ENCODE data around the gene KLHDC7A.

Gene KLHDC7A

DNA sequence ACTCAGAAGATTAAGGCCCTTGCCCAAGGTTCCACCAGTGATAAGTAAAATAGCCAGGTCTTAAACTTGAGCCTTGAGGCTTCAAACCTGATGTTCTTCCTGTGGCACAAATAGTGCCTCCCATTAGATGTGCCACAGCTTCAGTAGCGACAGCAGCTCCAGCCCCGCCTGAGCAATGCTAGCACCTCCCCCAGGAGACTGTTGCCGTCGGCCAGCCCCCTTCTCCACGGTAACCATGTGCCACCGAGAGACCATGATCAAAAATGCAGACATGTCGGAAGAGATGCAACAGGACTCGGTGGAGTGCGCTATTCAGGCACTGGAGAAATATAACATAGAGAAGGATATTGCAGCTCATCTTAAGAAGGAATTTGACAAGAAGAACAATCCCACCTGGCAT, 32.2 kb downstream of the KLHDC7A start:
- no peaks in the 10 kb centered on the region for H3K79me2 ChIP-seq
- H3K36me3 ChIP-seq (ENCODE audit: control insufficient read depth, insufficient read depth, low read length) = no peaks in the 10 kb centered on the region
- H2AFZ ChIP-seq = no peak overlapping the region
- no peaks in the 10 kb centered on the region for H3K4me1 ChIP-seq
- no peak overlapping the region for H3K27ac ChIP-seq
- no peak overlapping the region for H3K9ac ChIP-seq
- TF ChIP-seq, protein P1, sequence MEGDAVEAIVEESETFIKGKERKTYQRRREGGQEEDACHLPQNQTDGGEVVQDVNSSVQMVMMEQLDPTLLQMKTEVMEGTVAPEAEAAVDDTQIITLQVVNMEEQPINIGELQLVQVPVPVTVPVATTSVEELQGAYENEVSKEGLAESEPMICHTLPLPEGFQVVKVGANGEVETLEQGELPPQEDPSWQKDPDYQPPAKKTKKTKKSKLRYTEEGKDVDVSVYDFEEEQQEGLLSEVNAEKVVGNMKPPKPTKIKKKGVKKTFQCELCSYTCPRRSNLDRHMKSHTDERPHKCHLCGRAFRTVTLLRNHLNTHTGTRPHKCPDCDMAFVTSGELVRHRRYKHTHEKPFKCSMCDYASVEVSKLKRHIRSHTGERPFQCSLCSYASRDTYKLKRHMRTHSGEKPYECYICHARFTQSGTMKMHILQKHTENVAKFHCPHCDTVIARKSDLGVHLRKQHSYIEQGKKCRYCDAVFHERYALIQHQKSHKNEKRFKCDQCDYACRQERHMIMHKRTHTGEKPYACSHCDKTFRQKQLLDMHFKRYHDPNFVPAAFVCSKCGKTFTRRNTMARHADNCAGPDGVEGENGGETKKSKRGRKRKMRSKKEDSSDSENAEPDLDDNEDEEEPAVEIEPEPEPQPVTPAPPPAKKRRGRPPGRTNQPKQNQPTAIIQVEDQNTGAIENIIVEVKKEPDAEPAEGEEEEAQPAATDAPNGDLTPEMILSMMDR (IDR thresholded peaks at IDR 0.05) = no peak
- no peak overlapping the region for H3K4me2 ChIP-seq (ENCODE audit: low read length)
- H3K4me3 ChIP-seq (ENCODE audit: low read depth, low read length) = no peak overlapping the region
- no peaks in the 10 kb centered on the region for H3K27me3 ChIP-seq (ENCODE audit: control insufficient read depth, insufficient read depth, low read length)
- H3K9me3 ChIP-seq (ENCODE audit: control insufficient read depth, low read length) = no peaks in the 10 kb centered on the region

DNA sequence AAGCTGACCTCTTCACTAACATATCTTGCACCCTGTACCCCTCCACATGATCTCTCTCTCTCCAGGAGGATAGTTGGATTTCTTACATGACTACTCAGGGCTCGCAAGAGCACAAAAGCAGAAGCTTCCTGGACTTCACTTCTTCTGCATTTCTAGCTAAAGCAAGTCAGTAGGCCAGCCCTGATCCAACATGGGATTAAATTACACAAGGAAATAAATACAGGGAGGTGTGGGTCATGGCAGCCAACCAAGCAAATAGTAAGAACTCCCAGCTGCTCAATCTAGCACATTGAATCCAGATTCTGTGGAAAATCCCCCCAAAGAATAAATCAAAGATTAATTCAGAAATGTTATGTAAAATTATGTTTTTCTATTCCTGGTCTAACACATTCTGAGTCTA, 33.3 kb downstream of the KLHDC7A start:
- TF ChIP-seq, protein P1 (IDR thresholded peaks at IDR 0.05) = no peak
- H3K36me3 ChIP-seq (ENCODE audit: control insufficient read depth, insufficient read depth, low read length) = no peaks in the 10 kb centered on the region
- H3K4me1 ChIP-seq = no peaks in the 10 kb centered on the region

DNA sequence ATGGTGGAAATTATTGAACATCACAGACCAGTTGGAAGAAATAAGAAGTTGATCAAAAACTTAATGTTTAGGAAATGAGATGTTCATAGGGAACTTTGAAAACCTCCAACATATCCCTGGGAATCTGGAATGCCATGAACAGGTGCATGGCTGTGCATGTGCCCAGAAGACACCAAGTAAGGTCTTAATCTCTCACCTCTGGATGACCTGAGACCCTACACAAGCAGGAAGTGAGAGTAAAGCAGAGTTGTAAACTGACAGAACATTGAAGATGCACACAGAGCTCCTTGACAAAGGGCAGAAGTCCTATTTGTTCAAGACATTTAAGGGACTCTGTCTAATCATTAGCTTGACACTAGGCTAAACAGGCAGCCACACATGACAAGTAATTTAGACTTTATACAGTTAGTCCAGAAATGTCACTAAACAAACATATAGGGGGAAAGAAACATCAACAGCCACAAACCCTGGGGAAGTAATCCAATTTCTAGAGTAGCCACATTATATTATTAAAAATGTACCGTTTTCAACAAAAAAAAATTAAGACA, 34.5 kb downstream of the KLHDC7A start:
- Histone ChIP-seq H3K9ac (no peak overlapping the region), H3K4me3 (ENCODE audit: low read depth, low read length) (no peak overlapping the region), H3K36me3 (ENCODE audit: control insufficient read depth, insufficient read depth, low read length) (no peaks in the 10 kb centered on the region), H2AFZ (no peak overlapping the region), H3K9me3 (ENCODE audit: control insufficient read depth, low read length) (no peaks in the 10 kb centered on the region), H3K27ac (no peak overlapping the region), H3K79me2 (no peaks in the 10 kb centered on the region), H3K4me1 (no peaks in the 10 kb centered on the region), H3K27me3 (ENCODE audit: control insufficient read depth, insufficient read depth, low read length) (no peaks in the 10 kb centered on the region), H3K4me2 (ENCODE audit: low read length) (no peak overlapping the region)
- TF ChIP-seq, protein P1 (IDR thresholded peaks at IDR 0.05) = no peak

More for the DNA sequence above, 33.3 kb downstream of the KLHDC7A start:
- Histone ChIP-seq H3K27ac (no peak overlapping the region), H2AFZ (no peak overlapping the region), H3K79me2 (no peaks in the 10 kb centered on the region), H3K27me3 (ENCODE audit: control insufficient read depth, insufficient read depth, low read length) (no peaks in the 10 kb centered on the region), H3K9me3 (ENCODE audit: control insufficient read depth, low read length) (no peaks in the 10 kb centered on the region), H3K4me2 (ENCODE audit: low read length) (no peak overlapping the region), H3K9ac (no peak overlapping the region), H3K4me3 (ENCODE audit: low read depth, low read length) (no peak overlapping the region)

DNA sequence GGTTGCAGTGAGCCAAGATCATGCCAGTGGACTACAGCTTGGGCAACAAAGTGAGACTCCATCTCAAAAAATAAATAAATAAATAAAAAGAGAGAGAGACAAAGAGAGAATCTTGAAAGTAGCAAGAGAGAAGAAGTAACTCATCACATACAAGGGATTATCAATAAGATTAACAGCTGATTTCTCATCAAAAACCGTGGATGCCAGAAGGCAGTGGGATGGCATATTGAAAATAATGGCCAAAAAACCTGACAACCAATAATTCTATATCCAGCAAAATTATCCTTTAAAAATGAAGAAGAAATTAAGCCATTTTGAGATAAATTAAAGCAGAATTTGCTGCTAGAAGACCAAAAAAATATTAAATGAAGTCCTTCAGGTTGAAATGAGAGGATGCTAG, 35.7 kb downstream of the KLHDC7A start:
- Histone ChIP-seq H3K9ac (no peak overlapping the region), H3K9me3 (ENCODE audit: control insufficient read depth, low read length) (no peaks in the 10 kb centered on the region), H3K36me3 (ENCODE audit: control insufficient read depth, insufficient read depth, low read length) (no peaks in the 10 kb centered on the region), H2AFZ (no peak overlapping the region), H3K4me2 (ENCODE audit: low read length) (no peak overlapping the region), H3K27ac (no peak overlapping the region), H3K4me1 (no peaks in the 10 kb centered on the region), H3K4me3 (ENCODE audit: low read depth, low read length) (no peak overlapping the region), H3K27me3 (ENCODE audit: control insufficient read depth, insufficient read depth, low read length) (no peaks in the 10 kb centered on the region), H3K79me2 (no peaks in the 10 kb centered on the region)
- TF ChIP-seq, protein P1 (IDR thresholded peaks at IDR 0.05) = no peak
